ENCODE data around the gene KRT14.
"Not testable (repeated sequence)": the region's sequence is repeated elsewhere in the genome, so short reads cannot be mapped to it uniquely, and the experiment has no call there.

KRT14 gene

DNA sequence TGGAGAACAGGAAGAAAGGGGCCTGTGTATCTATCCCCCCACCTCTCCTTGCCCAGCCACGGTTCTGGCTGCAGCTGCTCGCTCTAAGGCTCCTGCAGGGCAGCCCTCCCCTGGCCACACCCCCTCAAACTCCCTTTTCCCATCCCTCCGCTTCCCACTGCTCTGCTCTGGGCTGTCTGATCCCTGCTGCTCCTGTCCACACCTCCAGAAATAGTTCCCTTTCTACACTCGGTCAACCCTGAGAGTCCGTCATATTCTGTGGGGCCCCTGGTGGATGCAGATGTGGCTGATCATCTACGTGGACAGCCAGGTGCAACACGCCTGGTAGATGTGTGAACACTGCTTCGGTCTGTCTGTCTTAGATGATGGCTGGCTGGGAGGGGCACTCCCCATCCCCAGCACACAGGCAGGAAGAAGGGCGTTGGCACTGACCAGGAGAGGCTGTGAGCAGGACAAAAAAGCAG lies 39.3 kb downstream of the KRT14 start:
- Histone ChIP-seq H3K4me3 (ENCODE audit: low read depth, low read length) (peak overlapping the region; percentile 32), H3K27me3 (no peaks in the 10 kb centered on the region), H3K9me3 (0 out of 2 replicates have a peak, but pooled peaks cover 2% of the 10 kb centered on the region), H3K36me3 (no peaks in the 10 kb centered on the region), H3K4me1 (peaks cover 19% of the 10 kb centered on the region)
- TF ChIP-seq, protein P1, sequence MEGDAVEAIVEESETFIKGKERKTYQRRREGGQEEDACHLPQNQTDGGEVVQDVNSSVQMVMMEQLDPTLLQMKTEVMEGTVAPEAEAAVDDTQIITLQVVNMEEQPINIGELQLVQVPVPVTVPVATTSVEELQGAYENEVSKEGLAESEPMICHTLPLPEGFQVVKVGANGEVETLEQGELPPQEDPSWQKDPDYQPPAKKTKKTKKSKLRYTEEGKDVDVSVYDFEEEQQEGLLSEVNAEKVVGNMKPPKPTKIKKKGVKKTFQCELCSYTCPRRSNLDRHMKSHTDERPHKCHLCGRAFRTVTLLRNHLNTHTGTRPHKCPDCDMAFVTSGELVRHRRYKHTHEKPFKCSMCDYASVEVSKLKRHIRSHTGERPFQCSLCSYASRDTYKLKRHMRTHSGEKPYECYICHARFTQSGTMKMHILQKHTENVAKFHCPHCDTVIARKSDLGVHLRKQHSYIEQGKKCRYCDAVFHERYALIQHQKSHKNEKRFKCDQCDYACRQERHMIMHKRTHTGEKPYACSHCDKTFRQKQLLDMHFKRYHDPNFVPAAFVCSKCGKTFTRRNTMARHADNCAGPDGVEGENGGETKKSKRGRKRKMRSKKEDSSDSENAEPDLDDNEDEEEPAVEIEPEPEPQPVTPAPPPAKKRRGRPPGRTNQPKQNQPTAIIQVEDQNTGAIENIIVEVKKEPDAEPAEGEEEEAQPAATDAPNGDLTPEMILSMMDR (IDR thresholded peaks at IDR 0.05; ENCODE audit: low read depth, low read length): no peak
- DNase-seq: peak; percentile 87

DNA sequence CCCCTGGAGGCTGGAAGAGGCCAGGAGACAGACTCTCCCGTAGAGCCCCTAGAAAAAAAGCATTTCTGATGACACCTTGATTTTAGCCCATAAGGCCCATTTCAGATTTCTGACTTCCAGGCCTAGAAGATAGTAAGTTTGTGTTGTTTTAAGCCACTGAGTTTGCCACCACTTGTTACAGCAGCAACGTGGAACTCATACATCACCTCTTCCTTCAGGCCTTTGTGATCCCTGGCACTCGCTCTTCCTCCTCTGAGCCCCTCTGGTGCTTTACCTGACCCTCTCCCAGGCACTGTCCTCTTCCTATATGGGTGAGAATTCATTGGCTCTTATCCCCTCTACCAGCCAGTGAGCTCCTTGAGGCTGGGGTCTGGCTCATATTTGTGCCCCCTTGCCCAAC lies 39.9 kb downstream of the KRT14 start:
- no peak overlapping the region for H3K4me3 ChIP-seq (ENCODE audit: low read depth, low read length)
- TF ChIP-seq, protein P1 (IDR thresholded peaks at IDR 0.05; ENCODE audit: low read depth, low read length): no peak
- no peaks in the 10 kb centered on the region for H3K27me3 ChIP-seq
- DNase-seq: no peak
- H3K9me3 ChIP-seq: 0 out of 2 replicates have a peak, but pooled peaks cover 2% of the 10 kb centered on the region
- H3K4me1 ChIP-seq: peaks cover 19% of the 10 kb centered on the region
- no peaks in the 10 kb centered on the region for H3K36me3 ChIP-seq

DNA sequence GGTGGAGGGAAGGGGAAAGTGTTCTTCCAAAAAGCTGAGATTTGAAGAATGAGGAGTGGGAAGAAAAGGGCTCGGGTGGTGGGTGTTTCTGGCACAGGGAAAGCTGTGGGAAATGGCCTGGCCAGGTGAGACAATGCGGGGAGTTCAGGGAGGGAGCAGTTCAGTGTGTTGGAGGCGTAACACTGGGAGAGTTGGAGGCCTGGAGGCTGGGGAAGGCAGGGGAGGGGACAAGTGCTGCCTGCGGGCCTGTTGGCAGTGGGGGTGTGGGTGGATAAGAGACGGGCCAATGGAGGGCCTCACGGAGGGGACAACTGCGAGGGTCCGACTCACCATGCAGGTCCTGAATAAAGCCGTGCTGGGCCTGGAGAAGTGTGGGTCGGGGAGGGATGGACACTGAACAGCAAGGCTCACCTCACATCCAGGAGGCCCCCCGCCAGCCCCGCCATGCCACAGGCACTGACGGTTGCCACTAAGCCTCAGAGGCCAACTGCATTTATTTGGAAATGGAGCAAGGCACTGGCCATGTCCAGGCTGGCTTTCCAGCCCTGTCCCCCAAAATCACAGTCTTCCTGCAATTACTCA lies 40.8 kb downstream of the KRT14 start:
- TF ChIP-seq, protein P1 (IDR thresholded peaks at IDR 0.05; ENCODE audit: low read depth, low read length): no peak
- H3K36me3 ChIP-seq: no peaks in the 10 kb centered on the region
- H3K9me3 ChIP-seq: 0 out of 2 replicates have a peak, but pooled peaks cover 2% of the 10 kb centered on the region
- H3K4me1 ChIP-seq: peaks cover 19% of the 10 kb centered on the region
- no peaks in the 10 kb centered on the region for H3K27me3 ChIP-seq
- DNase-seq: no peak
- H3K4me3 ChIP-seq (ENCODE audit: low read depth, low read length): no peak overlapping the region

- Histone ChIP-seq H3K9me3 (0 out of 2 replicates have a peak, but pooled peaks cover 2% of the 10 kb centered on the region), H3K4me1 (peaks cover 19% of the 10 kb centered on the region), H3K4me3 (ENCODE audit: low read depth, low read length) (no peak overlapping the region), H3K27me3 (no peaks in the 10 kb centered on the region), H3K36me3 (no peaks in the 10 kb centered on the region)
- TF ChIP-seq, protein P1 (IDR thresholded peaks at IDR 0.05; ENCODE audit: low read depth, low read length): no peak
- no peak for DNase-seq
Measured at GRCh38 chr17:41544935-41545334, 41.8 kb downstream of the KRT14 start.

GRCh38 chr17:41544491-41544892 lies 42.2 kb downstream of the KRT14 start:
- TF ChIP-seq, protein P1 (IDR thresholded peaks at IDR 0.05; ENCODE audit: low read depth, low read length): no peak
- peak; percentile 85 for DNase-seq
- H3K4me1 ChIP-seq: peaks cover 21% of the 10 kb centered on the region

DNA sequence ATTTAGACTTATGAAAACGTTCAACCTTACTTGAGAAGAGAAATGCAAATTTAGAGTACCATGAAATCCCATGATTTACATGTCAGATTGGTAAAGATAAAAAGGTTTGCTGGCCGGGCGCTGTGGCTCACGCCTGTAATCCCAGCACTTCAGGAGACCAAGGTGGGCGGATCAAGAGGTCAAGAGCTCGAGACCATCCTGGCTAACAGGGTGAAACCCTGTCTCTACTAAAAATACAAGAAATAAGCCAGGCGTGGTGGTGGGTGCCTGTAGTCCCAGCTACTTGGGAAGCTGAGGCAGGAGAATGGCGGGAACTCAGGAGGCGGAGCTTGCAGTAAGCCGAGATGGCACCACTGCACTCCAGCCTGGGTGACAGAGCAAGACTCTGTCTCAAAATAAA lies 43.9 kb downstream of the KRT14 start:
- not testable (repeated sequence) for H3K27me3 ChIP-seq; H3K4me3 ChIP-seq (ENCODE audit: low read depth, low read length); H3K9me3 ChIP-seq; DNase-seq; H3K36me3 ChIP-seq
- H3K4me1 ChIP-seq: peaks cover 24% of the 10 kb centered on the region

More at GRCh38 chr17:41544491-41544892, 42.2 kb downstream of the KRT14 start:
- Histone ChIP-seq H3K27me3 (no peaks in the 10 kb centered on the region), H3K4me3 (ENCODE audit: low read depth, low read length) (no peak overlapping the region), H3K9me3 (0 out of 2 replicates have a peak, but pooled peaks cover 2% of the 10 kb centered on the region), H3K36me3 (no peaks in the 10 kb centered on the region)

Data from BE2C (cell line).